HepG2 (cell line): ENCODE measurements around the gene KAT7. TPM values are rescaled to one million over a fixed set of nuclear protein-coding genes. Genes with fewer than 3 reads are reported as not detected.

Experiments
- AGO2 ChIP-seq: fragments of 200-400 bp; formaldehyde crosslinking; optimal IDR thresholded peaks from 2 replicates; pipeline ENCODE3; 2017; ENCODE audit warnings: mild to moderate bottlenecking, low read depth, low read length, moderate library complexity
- ATF7-NPFF ChIP-seq: sonication (generic); formaldehyde crosslinking; IDR thresholded peaks from 2 replicates; pipeline ENCODE4 v1.8.1; 2023; ENCODE audit warnings: mild to moderate bottlenecking, low read depth, missing genetic modification reagents, moderate library complexity
- BRCA1 ChIP-seq: sonication (generic); formaldehyde crosslinking; IDR thresholded peaks from 2 replicates; pipeline ENCODE4 v1.4.0; 2020; ENCODE audit warnings: missing genetic modification reagents
- CHD4 ChIP-seq: fragments of 200-600 bp; sonication (generic); IDR thresholded peaks from 2 replicates; pipeline ENCODE4 v1.7.0; 2017; ENCODE audit warnings: mild to moderate bottlenecking, low read length, borderline replicate concordance
- CREB1 ChIP-seq, 2 experiments: fragments of 450-650 bp in 1 of 2; IDR thresholded peaks; 2 replicates each; pipeline ENCODE4 v1.6.1; 2016 to 2017; ENCODE audit warnings: control low read depth in 1 of 2, mild to moderate bottlenecking in 1 of 2, missing compliant biosample characterization in 1 of 2, missing genetic modification characterization in 1 of 2
- FOSL1 ChIP-seq: sonication (generic); formaldehyde crosslinking; IDR thresholded peaks from 2 replicates; pipeline ENCODE4 v1.9.0; 2021; ENCODE audit warnings: missing genetic modification reagents, borderline replicate concordance
- GATAD2A ChIP-seq: IDR thresholded peaks from 2 replicates; pipeline ENCODE4 v1.6.1; 2016
- GLI4 ChIP-seq: sonication (generic); formaldehyde crosslinking; IDR thresholded peaks from 2 replicates; pipeline ENCODE4 v1.5.1; 2020; ENCODE audit warnings: missing genetic modification reagents, mild to moderate bottlenecking, moderate library complexity, borderline replicate concordance
- KAT2B ChIP-seq: fragments of 150-350 bp; IDR thresholded peaks from 2 replicates; pipeline ENCODE4 v1.6.1; 2014; ENCODE audit warnings: low read depth, low read length, borderline replicate concordance
- MATR3 ChIP-seq: sonication (generic); formaldehyde crosslinking; IDR thresholded peaks from 2 replicates; pipeline ENCODE4 v1.4.0; 2020; ENCODE audit warnings: missing genetic modification reagents
- MIXL1 ChIP-seq: IDR thresholded peaks from 2 replicates; pipeline ENCODE4 v1.6.1; 2016
- NAIF1 ChIP-seq: sonication (generic); formaldehyde crosslinking; IDR thresholded peaks from 2 replicates; pipeline ENCODE4 v1.5.0; 2020; ENCODE audit warnings: mild to moderate bottlenecking, missing genetic modification reagents, borderline replicate concordance
- NRL ChIP-seq: sonication (generic); formaldehyde crosslinking; IDR thresholded peaks from 2 replicates; pipeline ENCODE4 v1.5.0; 2020; ENCODE audit warnings: missing genetic modification reagents, mild to moderate bottlenecking, moderate library complexity, borderline replicate concordance
- PAX8 ChIP-seq: sonication (generic); formaldehyde crosslinking; IDR thresholded peaks from 2 replicates; pipeline ENCODE4 v1.8.0; 2022; ENCODE audit warnings: mild to moderate bottlenecking, missing genetic modification reagents, borderline replicate concordance
- RNF2 ChIP-seq: fragments of 450-650 bp; conservative IDR thresholded peaks from 2 replicates; pipeline ENCODE4 v1.6.1; 2016; ENCODE audit warnings: low read depth
- SCMH1 ChIP-seq: sonication (generic); formaldehyde crosslinking; IDR thresholded peaks from 2 replicates; pipeline ENCODE4 v1.9.0; 2021; ENCODE audit warnings: missing genetic modification reagents, mild to moderate bottlenecking, borderline replicate concordance
- ZBTB21 ChIP-seq: sonication (generic); formaldehyde crosslinking; IDR thresholded peaks from 2 replicates; pipeline ENCODE4 v1.4.0; 2020; ENCODE audit warnings: missing genetic modification reagents
- ZFAT ChIP-seq: sonication (generic); formaldehyde crosslinking; conservative IDR thresholded peaks from 2 replicates; pipeline ENCODE4 v1.8.1; 2023; ENCODE audit warnings: missing genetic modification reagents, inconsistent platforms
- ZNF335 ChIP-seq: sonication (generic); formaldehyde crosslinking; IDR thresholded peaks from 2 replicates; pipeline ENCODE4 v1.4.0; 2020; ENCODE audit warnings: missing genetic modification reagents
- ZNF577 ChIP-seq: sonication (generic); formaldehyde crosslinking; IDR thresholded peaks from 2 replicates; pipeline ENCODE4 v1.4.0; 2020; ENCODE audit warnings: mild to moderate bottlenecking, low read depth, missing genetic modification reagents, borderline replicate concordance
- ZNF678 ChIP-seq: sonication (generic); formaldehyde crosslinking; IDR thresholded peaks from 2 replicates; pipeline ENCODE4 v1.4.0; 2020; ENCODE audit warnings: mild to moderate bottlenecking, missing genetic modification reagents
- ZNF775 ChIP-seq: sonication (generic); formaldehyde crosslinking; IDR thresholded peaks from 2 replicates; pipeline ENCODE4 v1.4.0; 2020; ENCODE audit warnings: missing genetic modification reagents, mild to moderate bottlenecking, moderate library complexity, borderline replicate concordance
- ZNF879 ChIP-seq: sonication (generic); formaldehyde crosslinking; IDR thresholded peaks from 2 replicates; pipeline ENCODE4 v1.8.1; 2023; ENCODE audit warnings: missing genetic modification reagents
- polyA plus RNA-seq, 8 experiments: library from polyadenylated mRNA; depleted of rRNA in 3 of 8; stranded (reverse) in 7 of 8; unstranded in 1 of 8; fragments of >200 nt; fragmentation: Illumina TruSeq in 4 of 8; extraction: Trizol in 4 of 8; gene quantifications; 2 replicates each; pipeline versions ENCODE4 v1.2.1 to v1.2.3, GENCODE V29; 2011 to 2016; ENCODE audit warnings: low read depth in 4 of 8, missing spikeins in 1 of 8, mixed read lengths in 1 of 8; ENCODE audit not compliant: insufficient read depth in 1 of 8
- total RNA-seq, 5 experiments: library from RNA; depleted of rRNA; stranded (reverse); fragments of >200 nt; fragmentation: Illumina TruSeq; extraction: Trizol; gene quantifications; 2 replicates each; pipeline ENCODE4 v1.2.3, GENCODE V29; 2016; ENCODE audit warnings: low read depth in 1 of 5
- TF ChIP-seq, protein P1 (sequence below): sonication (generic); formaldehyde crosslinking; IDR thresholded peaks from 2 replicates; pipeline ENCODE4 v1.4.0; 2020; ENCODE audit warnings: missing genetic modification reagents
- TF ChIP-seq, protein P2 (sequence below): sonication (generic); formaldehyde crosslinking; IDR thresholded peaks from 2 replicates; pipeline ENCODE4 v1.8.0; 2022; ENCODE audit warnings: low read depth, missing genetic modification reagents
- TF ChIP-seq, protein P3 (sequence below): sonication (generic); formaldehyde crosslinking; IDR thresholded peaks from 2 replicates; pipeline ENCODE4 v1.4.0; 2020; ENCODE audit warnings: mild to moderate bottlenecking, missing genetic modification reagents

KAT7 gene
- total and polyA plus RNA-seq, 2 of the 13 experiments (the other 11 are each of a cell fraction or from before 2014, with no cell fraction given): 21.2 to 39.2 TPM

DNA sequence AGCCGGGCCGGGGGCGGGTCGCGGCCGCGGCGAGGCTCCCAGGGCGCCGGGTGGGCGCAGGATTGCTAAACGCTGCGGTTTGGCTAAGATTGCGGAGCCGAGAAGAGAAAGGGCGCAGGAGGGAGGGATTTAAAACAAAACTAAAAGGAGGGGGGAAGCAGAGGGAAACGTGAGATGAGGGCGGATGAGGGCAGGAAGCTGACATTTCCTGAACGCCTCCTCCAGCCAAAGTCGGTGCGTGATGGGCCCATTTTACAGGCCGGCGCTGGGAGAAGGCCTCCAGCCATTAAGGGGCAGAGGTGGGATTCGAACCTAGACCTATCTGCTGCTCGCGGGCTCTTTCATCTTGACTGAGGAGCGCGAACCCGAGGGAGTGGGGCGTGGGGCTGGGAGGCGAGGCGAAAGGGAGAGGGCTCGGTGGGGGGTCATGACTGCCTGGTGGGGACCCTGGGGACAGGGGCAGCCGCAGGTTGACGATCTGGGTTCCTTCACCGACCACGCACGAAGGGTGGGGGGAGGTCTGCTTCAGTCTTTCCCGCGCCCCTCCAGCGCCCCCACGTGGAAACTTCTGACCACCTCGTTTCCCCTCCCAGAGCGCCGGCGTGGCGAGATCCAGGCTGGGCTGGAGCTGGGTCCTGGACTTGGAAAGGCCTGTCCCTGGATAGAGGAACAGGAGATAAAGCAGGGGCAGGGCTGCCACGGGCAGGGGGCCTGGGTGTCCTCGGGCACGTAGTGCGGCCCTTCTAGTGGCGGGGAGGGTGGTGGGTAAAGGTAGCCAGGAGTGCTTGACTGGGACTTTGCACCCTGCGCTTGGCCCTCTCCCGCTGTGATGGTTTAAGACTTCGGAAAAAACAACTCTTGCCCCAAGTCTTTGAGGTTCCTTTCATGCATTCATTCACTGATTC lies 63.2 kb downstream of the KAT7 start (continued):
- TF ChIP-seq ZNF775 (CRISPR knock-in tag): no peak
- no peak for TF ChIP-seq PAX8
- TF ChIP-seq, protein P1, sequence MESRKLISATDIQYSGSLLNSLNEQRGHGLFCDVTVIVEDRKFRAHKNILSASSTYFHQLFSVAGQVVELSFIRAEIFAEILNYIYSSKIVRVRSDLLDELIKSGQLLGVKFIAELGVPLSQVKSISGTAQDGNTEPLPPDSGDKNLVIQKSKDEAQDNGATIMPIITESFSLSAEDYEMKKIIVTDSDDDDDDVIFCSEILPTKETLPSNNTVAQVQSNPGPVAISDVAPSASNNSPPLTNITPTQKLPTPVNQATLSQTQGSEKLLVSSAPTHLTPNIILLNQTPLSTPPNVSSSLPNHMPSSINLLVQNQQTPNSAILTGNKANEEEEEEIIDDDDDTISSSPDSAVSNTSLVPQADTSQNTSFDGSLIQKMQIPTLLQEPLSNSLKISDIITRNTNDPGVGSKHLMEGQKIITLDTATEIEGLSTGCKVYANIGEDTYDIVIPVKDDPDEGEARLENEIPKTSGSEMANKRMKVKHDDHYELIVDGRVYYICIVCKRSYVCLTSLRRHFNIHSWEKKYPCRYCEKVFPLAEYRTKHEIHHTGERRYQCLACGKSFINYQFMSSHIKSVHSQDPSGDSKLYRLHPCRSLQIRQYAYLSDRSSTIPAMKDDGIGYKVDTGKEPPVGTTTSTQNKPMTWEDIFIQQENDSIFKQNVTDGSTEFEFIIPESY (CRISPR knock-in tag): no peak
- TF ChIP-seq, protein P2, sequence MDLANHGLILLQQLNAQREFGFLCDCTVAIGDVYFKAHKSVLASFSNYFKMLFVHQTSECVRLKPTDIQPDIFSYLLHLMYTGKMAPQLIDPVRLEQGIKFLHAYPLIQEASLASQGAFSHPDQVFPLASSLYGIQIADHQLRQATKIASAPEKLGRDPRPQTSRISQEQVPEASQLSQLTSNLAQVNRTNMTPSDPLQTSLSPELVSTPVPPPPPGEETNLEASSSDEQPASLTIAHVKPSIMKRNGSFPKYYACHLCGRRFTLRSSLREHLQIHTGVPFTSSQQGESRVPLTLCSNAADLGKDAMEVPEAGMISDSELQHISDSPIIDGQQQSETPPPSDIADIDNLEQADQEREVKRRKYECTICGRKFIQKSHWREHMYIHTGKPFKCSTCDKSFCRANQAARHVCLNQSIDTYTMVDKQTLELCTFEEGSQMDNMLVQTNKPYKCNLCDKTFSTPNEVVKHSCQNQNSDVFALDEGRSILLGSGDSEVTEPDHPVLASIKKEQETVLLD: no peak
- peak; percentile 70 for TF ChIP-seq NRL (CRISPR knock-in tag)
- TF ChIP-seq AGO2: no peak
- TF ChIP-seq ATF7-NPFF (CRISPR knock-in tag): no peak
- TF ChIP-seq BRCA1 (CRISPR knock-in tag): no peak
- no peak for TF ChIP-seq MATR3 (CRISPR knock-in tag)
- no peak for TF ChIP-seq GATAD2A (CRISPR knock-in tag)
- no peak for TF ChIP-seq ZFAT (CRISPR knock-in tag)
- TF ChIP-seq CREB1 (IDR thresholded peaks at IDR 0.05): no peak
- no peak for TF ChIP-seq CREB1 (CRISPR knock-in tag; IDR thresholded peaks at IDR 0.05)
- TF ChIP-seq ZNF577 (CRISPR knock-in tag): no peak
- TF ChIP-seq CHD4: peak; percentile 12; the same call in 1 of the 2 replicates
- TF ChIP-seq, protein P3, sequence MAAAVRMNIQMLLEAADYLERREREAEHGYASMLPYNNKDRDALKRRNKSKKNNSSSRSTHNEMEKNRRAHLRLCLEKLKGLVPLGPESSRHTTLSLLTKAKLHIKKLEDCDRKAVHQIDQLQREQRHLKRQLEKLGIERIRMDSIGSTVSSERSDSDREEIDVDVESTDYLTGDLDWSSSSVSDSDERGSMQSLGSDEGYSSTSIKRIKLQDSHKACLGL (CRISPR knock-in tag): no peak
- no peak for TF ChIP-seq ZNF678
- TF ChIP-seq RNF2: no peak
- TF ChIP-seq GLI4 (CRISPR knock-in tag): no peak
- no peak for TF ChIP-seq NAIF1
- no peak for TF ChIP-seq ZBTB21 (CRISPR knock-in tag)
- no peak for TF ChIP-seq SCMH1 (CRISPR knock-in tag)
- no peak for TF ChIP-seq FOSL1
- peak; percentile 81 for TF ChIP-seq ZNF335 (CRISPR knock-in tag)
- TF ChIP-seq MIXL1: no peak
- TF ChIP-seq KAT2B: no peak
- TF ChIP-seq ZNF879: no peak
